ENCODE data around the gene EXOC3L1. TPM values are rescaled to one million over a fixed set of nuclear protein-coding genes. Genes with fewer than 3 reads are reported as not detected.

EXOC3L1 gene
- not detected in 2 replicates for total RNA-seq

GRCh38 chr16:67190041-67190440 lies at the start of gene EXOC3L1:
TSS of gene EXOC3L1 (minus strand) at chr16:67190136. CDS start at chr16:67189676, 460 bp downstream.

GRCh38 chr16:67226804-67227566 lies 37.0 kb upstream of the EXOC3L1 start, which contains the start of gene TMEM208:
TSS of gene TMEM208 (plus strand) at chr16:67227130. CDS start at chr16:67227219, 89 bp downstream.

GRCh38 chr16:67199011-67199807 lies 9.3 kb upstream of the EXOC3L1 start, which contains the start of gene ELMO3:
TSS of gene ELMO3 (plus strand) at chr16:67199131. CDS start at chr16:67199327, 196 bp downstream.

GRCh38 chr16:67191995-67192681 lies 2.2 kb upstream of the EXOC3L1 start, which contains the start of gene E2F4:
TSS of gene E2F4 (plus strand) at chr16:67192155. CDS start at chr16:67192228, 73 bp downstream.

GRCh38 chr16:67183627-67184452 lies 6.1 kb downstream of the EXOC3L1 start, which contains the start of gene MATCAP1:
TSS of gene MATCAP1 (minus strand) at chr16:67183963. CDS start at chr16:67180610, 3,353 bp downstream.

GRCh38 chr16:67170168-67170948 lies 19.6 kb downstream of the EXOC3L1 start, which contains the start of gene NOL3:
TSS of gene NOL3 (plus strand) at chr16:67170538.

GRCh38 chr16:67164599-67165061 lies 25.3 kb downstream of the EXOC3L1 start, which contains the start of gene HSF4:
TSS of gene HSF4 (plus strand) at chr16:67164745. CDS start at chr16:67164812, 67 bp downstream.

GRCh38 chr16:67150833-67151396 lies 39.0 kb downstream of the EXOC3L1 start, which contains the start of gene B3GNT9:
TSS of gene B3GNT9 (minus strand) at chr16:67150998. CDS start at chr16:67150485, 513 bp downstream.

Small RNA genes lying within 50 kb of the gene (small RNA-seq; reads per million reads assigned to genes)
- gene MIR328: 1.4 reads per million, percentile 69 among the genes with 10 or more reads in this experiment

Other genes starting within 250 kb of the EXOC3L1 start
- under 0.01 TPM in 2 replicates for gene CES3, start 228.9 kb downstream of the EXOC3L1 start, total RNA-seq
- 1.1 and 1.4 TPM in 2 replicates for gene CES4A, start 201.5 kb downstream of the EXOC3L1 start, total RNA-seq
- 49.2 and 85.2 TPM in 2 replicates for gene CBFB, start 161.0 kb downstream of the EXOC3L1 start, total RNA-seq
- 11.4 and 14.9 TPM in 2 replicates for gene PHAF1, start 80.2 kb downstream of the EXOC3L1 start, total RNA-seq
- gene B3GNT9, start 39.1 kb downstream of the EXOC3L1 start, total RNA-seq: 15.4 and 23.1 TPM in 2 replicates
- gene TRADD, start 30.2 kb downstream of the EXOC3L1 start, total RNA-seq: 12.1 and 14.7 TPM in 2 replicates
- gene FBXL8, start 30.2 kb downstream of the EXOC3L1 start, total RNA-seq: 10.8 and 19.5 TPM in 2 replicates
- gene HSF4, start 25.4 kb downstream of the EXOC3L1 start, total RNA-seq: 2.7 and 6.2 TPM in 2 replicates
- 5.9 and 7.3 TPM in 2 replicates for gene NOL3, start 19.6 kb downstream of the EXOC3L1 start, total RNA-seq
- 12.9 and 17.8 TPM in 2 replicates for gene MATCAP1, start 6.2 kb downstream of the EXOC3L1 start, total RNA-seq
- 68.3 and 88.0 TPM in 2 replicates for gene E2F4, start 2.0 kb upstream of the EXOC3L1 start, total RNA-seq
- gene ELMO3, start 9.0 kb upstream of the EXOC3L1 start, total RNA-seq: 0.37 and 0.59 TPM in 2 replicates
- gene TMEM208, start 37.0 kb upstream of the EXOC3L1 start, total RNA-seq: 17.8 and 25.4 TPM in 2 replicates
- gene FHOD1, start 57.3 kb upstream of the EXOC3L1 start, total RNA-seq: 31.6 and 50.6 TPM in 2 replicates
- 1.1 and 2.5 TPM in 2 replicates for gene SLC9A5, start 58.8 kb upstream of the EXOC3L1 start, total RNA-seq
- gene PLEKHG4, start 89.4 kb upstream of the EXOC3L1 start, total RNA-seq: 63.2 and 69.0 TPM in 2 replicates
- not detected in 2 replicates for gene KCTD19, start 136.6 kb upstream of the EXOC3L1 start, total RNA-seq
- not detected in 2 replicates for gene LRRC36, start 136.7 kb upstream of the EXOC3L1 start, total RNA-seq
- 0.37 and 0.98 TPM in 2 replicates for gene TPPP3, start 203.4 kb upstream of the EXOC3L1 start, total RNA-seq
- gene ZDHHC1, start 226.3 kb upstream of the EXOC3L1 start, total RNA-seq: 9.2 and 9.8 TPM in 2 replicates
- 0.59 TPM in 1 of 2 replicates, not detected in the other for gene HSD11B2, start 241.0 kb upstream of the EXOC3L1 start, total RNA-seq